Thyroid gland (tissue), 4 donors: ENCODE results near the gene CCDC60. TPM values are rescaled to one million over a fixed set of nuclear protein-coding genes. Genes with fewer than 3 reads are reported as not detected.

ENCODE experiments used
- DNase-seq, 2 donors: peaks; one replicate each; pipeline ENCODE4 v3.0.0-alpha.2; 2019
- H3K27ac ChIP-seq, 3 donors: fragments of 200-600 bp; sonication (generic); 1 replicate in 2 of 3; 2 replicates in 1 of 3; pipeline ENCODE4 v1.5.1; 2016 to 2019; ENCODE audit warnings: mild to moderate bottlenecking in 1 of 3, moderate library complexity in 1 of 3
- H3K27me3 ChIP-seq: fragments of 200-600 bp; sonication (generic); one replicate; pipeline ENCODE4 v1.5.1; 2019
- H3K36me3 ChIP-seq, 2 donors: fragments of 200-600 bp; sonication (generic); one replicate each; pipeline ENCODE4 v1.5.1; 2016 to 2019
- H3K4me1 ChIP-seq, 2 donors: fragments of 200-600 bp; sonication (generic); one replicate each; pipeline ENCODE4 v1.5.1; 2017 to 2019
- H3K4me3 ChIP-seq, 3 donors: fragments of 200-600 bp; sonication (generic); replicated peaks in 1 of 3; 1 replicate in 2 of 3; 2 replicates in 1 of 3; pipeline ENCODE4 v1.5.1; 2016; ENCODE audit warnings: mild to moderate bottlenecking in 1 of 3
- H3K9me3 ChIP-seq: fragments of 200-600 bp; sonication (generic); one replicate; pipeline ENCODE4 v1.5.1; 2017
- POLR2A ChIP-seq, 2 donors: fragments of 450-650 bp; IDR thresholded peaks; one replicate each; pipeline ENCODE4 v1.6.1; 2017; ENCODE audit warnings: antibody characterized with exemption in 2 of 2, mild to moderate bottlenecking in 2 of 2, moderate library complexity in 1 of 2
- WGBS, 2 donors: methylation state at CpG; one replicate each; pipeline ENCODE4 v1.1.5; 2017; 5-methylcytosine and 5-hydroxymethylcytosine counted together
- intact Hi-C: fragments of 100-400 bp; cut with DNase I; formaldehyde crosslinking; loops from one replicate; pipeline ENCODE4 v1.15.1; 2023
- total RNA-seq, 4 donors: library from RNA; depleted of rRNA; stranded (reverse); fragments of >200 nt; gene quantifications; one replicate each; pipeline ENCODE4 v1.2.3, GENCODE V29; 2016
- TF ChIP-seq, protein P1 (sequence below), 6 experiments: fragments of 200-600 bp in 3 of 6; fragments of 450-650 bp in 3 of 6; sonication (generic) in 3 of 6; IDR thresholded peaks; one replicate each; pipeline ENCODE4 v1.5.1; 2016 to 2019; ENCODE audit warnings: antibody characterized with exemption in 6 of 6, mild to moderate bottlenecking in 2 of 6, inconsistent platforms in 1 of 6, moderate library complexity in 1 of 6

CCDC60 gene
- total RNA-seq, 4 donors from 2014 or later: not detected

GRCh38 chr12:119381471-119382235, 47.1 kb downstream of the CCDC60 start:
- Histone ChIP-seq H3K4me1 (no peaks in the 10 kb centered on the region), H3K4me3 (no peak overlapping the region), H3K27me3 (no peaks in the 10 kb centered on the region), H3K27ac (no peak overlapping the region), H3K36me3 (no peaks in the 10 kb centered on the region), H3K9me3 (no peaks in the 10 kb centered on the region)
- WGBS, 2 donors: 68 to 82% methylated on average over 5 of the region's 5 CpGs
- intact Hi-C loops: no loop called here
- TF ChIP-seq, protein P1, sequence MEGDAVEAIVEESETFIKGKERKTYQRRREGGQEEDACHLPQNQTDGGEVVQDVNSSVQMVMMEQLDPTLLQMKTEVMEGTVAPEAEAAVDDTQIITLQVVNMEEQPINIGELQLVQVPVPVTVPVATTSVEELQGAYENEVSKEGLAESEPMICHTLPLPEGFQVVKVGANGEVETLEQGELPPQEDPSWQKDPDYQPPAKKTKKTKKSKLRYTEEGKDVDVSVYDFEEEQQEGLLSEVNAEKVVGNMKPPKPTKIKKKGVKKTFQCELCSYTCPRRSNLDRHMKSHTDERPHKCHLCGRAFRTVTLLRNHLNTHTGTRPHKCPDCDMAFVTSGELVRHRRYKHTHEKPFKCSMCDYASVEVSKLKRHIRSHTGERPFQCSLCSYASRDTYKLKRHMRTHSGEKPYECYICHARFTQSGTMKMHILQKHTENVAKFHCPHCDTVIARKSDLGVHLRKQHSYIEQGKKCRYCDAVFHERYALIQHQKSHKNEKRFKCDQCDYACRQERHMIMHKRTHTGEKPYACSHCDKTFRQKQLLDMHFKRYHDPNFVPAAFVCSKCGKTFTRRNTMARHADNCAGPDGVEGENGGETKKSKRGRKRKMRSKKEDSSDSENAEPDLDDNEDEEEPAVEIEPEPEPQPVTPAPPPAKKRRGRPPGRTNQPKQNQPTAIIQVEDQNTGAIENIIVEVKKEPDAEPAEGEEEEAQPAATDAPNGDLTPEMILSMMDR (IDR thresholded peaks at IDR 0.05): no peak
- no peak for TF ChIP-seq POLR2A (IDR thresholded peaks at IDR 0.05)
- no peak for DNase-seq

DNA sequence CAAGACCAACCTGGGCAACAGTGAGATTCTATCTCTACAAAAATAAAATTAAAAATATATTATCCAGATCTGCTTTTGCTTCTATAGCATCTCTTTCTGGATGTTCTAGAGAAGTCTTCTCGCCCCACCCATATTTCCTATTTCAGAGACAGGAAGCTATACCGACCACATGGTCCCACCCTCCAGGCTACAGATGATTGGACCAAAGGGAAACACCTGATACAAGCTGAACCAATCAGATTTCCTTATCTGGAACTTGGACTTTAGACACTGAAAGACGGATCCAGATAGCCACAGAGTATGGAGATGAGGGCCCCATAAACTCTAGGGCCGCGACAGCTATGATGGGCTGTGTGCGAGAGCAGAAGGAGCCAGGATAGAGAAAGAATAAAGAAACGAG, 48.7 kb downstream of the CCDC60 start:
- H3K9me3 ChIP-seq: no peaks in the 10 kb centered on the region
- 91 to 95% methylated on average over 7 of the region's 7 CpGs for WGBS, 2 donors
- no peak for DNase-seq

DNA sequence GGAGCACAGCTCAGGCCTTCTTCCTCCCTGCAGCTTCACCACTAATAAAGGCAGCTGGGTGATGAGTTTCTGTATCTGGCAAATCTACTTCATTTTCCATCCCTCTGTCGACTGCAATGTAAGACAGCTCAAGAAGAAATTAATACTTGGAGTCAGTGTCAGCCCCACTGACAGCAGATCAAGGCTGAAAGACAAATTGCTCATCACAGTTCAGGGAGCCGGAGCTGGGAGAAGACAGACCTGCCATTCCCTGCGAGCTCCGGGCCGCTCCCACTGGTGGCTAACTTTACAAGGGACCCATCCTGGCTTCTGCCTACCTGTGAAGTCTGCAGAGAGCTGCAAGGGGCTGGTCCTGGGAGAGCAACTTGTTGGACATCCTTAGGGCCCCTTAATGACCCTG, 49.8 kb downstream of the CCDC60 start:
- 96 to 100% methylated on average over 3 to 5 of the region's 5 CpGs for WGBS, 2 donors
- DNase-seq: no peak
- Histone ChIP-seq H3K36me3 (no peaks in the 10 kb centered on the region), H3K27me3 (no peaks in the 10 kb centered on the region), H3K4me3 (no peak overlapping the region), H3K9me3 (no peaks in the 10 kb centered on the region), H3K4me1 (no peaks in the 10 kb centered on the region), H3K27ac (no peak overlapping the region)
- intact Hi-C loops: no loop called here
- no peak for TF ChIP-seq POLR2A (IDR thresholded peaks at IDR 0.05)
- TF ChIP-seq, protein P1 (IDR thresholded peaks at IDR 0.05): no peak

More for the DNA sequence above, 48.7 kb downstream of the CCDC60 start:
- Histone ChIP-seq H3K36me3 (no peaks in the 10 kb centered on the region), H3K4me1 (no peaks in the 10 kb centered on the region), H3K27me3 (no peaks in the 10 kb centered on the region), H3K4me3 (no peak overlapping the region), H3K27ac (no peak overlapping the region)
- TF ChIP-seq, protein P1 (IDR thresholded peaks at IDR 0.05): no peak
- intact Hi-C loops: no loop called here

- Histone ChIP-seq H3K4me3 (no peak overlapping the region), H3K27me3 (no peaks in the 10 kb centered on the region), H3K9me3 (no peaks in the 10 kb centered on the region), H3K27ac (no peak overlapping the region), H3K36me3 (no peaks in the 10 kb centered on the region), H3K4me1 (no peaks in the 10 kb centered on the region)
- no peak for TF ChIP-seq POLR2A (IDR thresholded peaks at IDR 0.05)
- TF ChIP-seq, protein P1 (IDR thresholded peaks at IDR 0.05): no peak
- intact Hi-C loops: no loop called here
- 59 to 62% methylated on average over 3 of the region's 3 CpGs for WGBS, 2 donors
- DNase-seq: no peak
These were observed 51.1 kb downstream of the CCDC60 start for GRCh38 chr12:119385659-119386058.

DNA sequence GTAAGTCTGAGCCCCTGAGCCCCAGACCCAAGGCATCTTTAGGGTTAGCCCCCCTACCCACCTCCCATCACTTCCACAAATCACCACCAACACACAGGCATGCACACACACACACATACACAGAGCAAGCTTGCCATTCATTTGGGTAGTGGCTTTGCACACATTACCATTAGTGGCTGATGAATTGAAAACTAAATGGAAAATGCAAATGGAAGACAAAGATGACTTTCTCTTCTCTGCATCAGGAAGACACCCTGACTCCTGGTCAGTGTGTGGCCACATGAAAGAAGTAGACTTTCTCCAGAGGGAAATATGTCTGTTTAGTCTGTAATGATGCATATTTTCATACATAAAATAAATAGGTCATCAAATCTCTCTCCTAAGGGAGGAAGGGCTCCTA, 55.2 kb downstream of the CCDC60 start:
- no peak for TF ChIP-seq POLR2A (IDR thresholded peaks at IDR 0.05)
- TF ChIP-seq, protein P1 (IDR thresholded peaks at IDR 0.05): no peak
- no peaks in the 10 kb centered on the region for H3K27me3 ChIP-seq
- intact Hi-C loops: no loop called here
- no peak overlapping the region for H3K27ac ChIP-seq
- H3K4me1 ChIP-seq: peaks cover 0 to 4% of the 10 kb centered on the region in 2 donors
- H3K9me3 ChIP-seq: no peaks in the 10 kb centered on the region
- H3K36me3 ChIP-seq: no peaks in the 10 kb centered on the region
- no peak for DNase-seq
- H3K4me3 ChIP-seq: no peak overlapping the region
